ENCODE measurements around the gene MICU1.

MICU1 gene

DNA sequence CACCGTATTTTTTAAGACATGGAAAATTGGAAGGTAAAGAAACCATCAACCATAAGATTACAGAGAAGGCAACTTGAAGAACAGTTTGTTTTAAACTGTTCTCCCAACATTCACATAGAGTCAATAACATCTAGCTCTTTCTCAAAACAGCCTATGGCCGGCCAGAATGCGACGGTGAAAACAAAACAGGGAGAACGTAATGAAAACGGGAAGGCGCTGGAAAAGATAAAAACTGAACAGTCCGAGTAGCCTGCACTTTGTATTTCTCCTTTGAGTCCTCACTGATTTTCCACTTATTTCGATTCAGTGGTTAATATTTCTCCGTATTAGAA is 637 bp downstream of the MICU1 start:
- DNase-seq = no peak

GRCh38 chr10:72622271-72622670 is 3.6 kb downstream of the MICU1 start:
- DNase-seq = no peak

GRCh38 chr10:72616716-72617115 is 9.2 kb downstream of the MICU1 start:
- DNase-seq = no peak

DNA sequence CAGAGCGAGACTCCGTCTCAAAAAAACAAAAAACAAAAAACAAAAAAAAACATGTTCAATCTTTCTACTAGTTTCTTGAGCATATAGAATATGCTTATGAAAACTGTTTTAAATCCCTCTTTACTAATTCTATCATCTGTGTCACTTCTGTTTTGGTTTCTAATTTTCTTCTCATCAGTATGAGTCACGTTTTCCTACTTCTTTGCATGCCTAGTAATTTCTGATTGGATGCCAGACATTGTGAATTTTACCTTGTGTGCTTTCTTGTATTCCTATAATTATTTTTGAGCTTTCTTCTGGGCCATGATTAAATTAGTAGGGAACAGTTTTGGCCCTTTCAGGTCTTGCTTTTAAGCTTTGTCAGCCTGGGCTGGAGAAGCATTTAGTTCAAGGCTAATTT is 9.9 kb downstream of the MICU1 start:
- no peak for DNase-seq

- DNase-seq = peak; percentile 72
Observed at GRCh38 chr10:72612203-72612826, 13.6 kb downstream of the MICU1 start.

DNA sequence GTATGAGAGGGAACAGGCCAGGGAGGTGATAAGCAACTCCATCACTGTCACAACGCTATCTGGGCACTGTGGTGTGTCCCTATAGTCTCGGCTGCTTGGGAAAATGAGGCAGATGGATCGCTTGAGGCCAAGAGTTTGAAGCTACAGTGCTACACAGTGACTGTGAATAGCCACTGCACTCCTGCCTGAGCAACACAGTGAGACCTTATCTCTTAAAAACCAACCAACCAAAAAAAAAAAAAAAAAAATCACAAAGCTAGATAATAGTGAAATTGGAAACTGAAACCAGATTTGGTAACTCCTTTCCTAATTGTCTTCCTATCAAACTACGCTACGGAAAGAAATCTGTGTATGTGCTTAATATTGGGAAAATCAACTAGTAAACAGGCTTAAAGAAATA is 14.1 kb downstream of the MICU1 start:
- no peak for DNase-seq

DNA sequence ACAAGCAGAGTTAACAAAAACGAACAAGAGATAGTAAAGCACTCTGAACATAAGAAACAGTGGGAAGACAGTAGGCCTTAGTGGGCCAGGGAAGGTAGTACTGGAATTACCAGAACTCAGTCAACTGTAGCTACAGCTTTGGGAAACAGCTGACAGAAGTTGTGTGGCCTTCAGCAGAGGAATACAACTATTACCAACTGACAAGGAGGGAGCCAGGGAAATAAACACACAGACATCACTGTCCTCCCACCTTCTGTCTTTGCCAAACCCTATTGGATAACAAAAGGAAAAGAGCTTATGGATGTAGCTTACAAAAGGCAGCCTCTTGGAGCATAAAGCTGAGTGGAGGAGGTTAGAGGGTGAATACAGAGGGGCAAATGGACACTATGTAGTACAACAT is 15.4 kb downstream of the MICU1 start:
- no peak for DNase-seq

GRCh38 chr10:72605122-72605521 is 20.8 kb downstream of the MICU1 start:
- DNase-seq = no peak

GRCh38 chr10:72601144-72601543 is 24.7 kb downstream of the MICU1 start:
- no peak for DNase-seq

- no peak for DNase-seq
Observed at GRCh38 chr10:72598769-72599701, 26.8 kb downstream of the MICU1 start.

DNA sequence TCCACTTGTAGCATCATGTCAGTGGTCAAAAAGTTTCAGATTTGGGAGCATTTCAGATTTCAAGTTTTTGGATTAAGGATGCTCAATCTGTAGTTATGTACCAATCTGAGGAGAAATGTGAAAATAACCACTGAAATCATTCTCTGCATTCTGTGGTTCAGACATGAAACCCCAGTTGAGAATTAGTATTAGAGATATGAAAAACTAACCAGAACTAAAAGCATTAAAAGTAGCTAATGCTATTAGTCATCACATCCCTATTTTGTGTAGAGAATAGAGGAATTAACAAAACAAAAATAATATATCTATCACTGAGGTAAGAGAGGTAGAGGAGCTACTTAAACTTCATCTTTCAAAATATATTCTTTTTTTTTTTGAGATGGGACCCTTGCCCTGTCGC is 28.0 kb downstream of the MICU1 start:
- no peak for DNase-seq

GRCh38 chr10:72595436-72595835 is 30.4 kb downstream of the MICU1 start:
- no peak for DNase-seq

GRCh38 chr10:72593963-72594362 is 31.9 kb downstream of the MICU1 start:
- no peak for DNase-seq

DNA sequence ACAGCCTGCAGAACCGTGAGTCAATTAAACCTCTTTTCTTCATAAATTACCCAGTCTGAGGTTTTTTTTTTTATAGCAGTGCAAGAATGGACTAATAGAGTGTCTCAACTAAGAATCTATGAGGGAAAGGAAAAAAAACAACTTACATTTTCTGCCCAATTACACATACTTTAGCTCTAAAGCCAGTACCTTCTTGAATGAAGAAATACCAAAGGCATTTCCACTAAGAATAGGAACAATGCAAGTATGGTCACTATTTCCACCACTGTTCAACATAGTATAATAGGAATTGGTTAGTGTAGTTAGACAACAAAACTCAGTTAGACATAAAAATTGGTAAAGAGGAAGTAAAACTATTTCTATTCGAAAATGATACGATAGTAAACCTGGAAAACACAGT is 37.6 kb downstream of the MICU1 start:
- DNase-seq = no peak

DNA sequence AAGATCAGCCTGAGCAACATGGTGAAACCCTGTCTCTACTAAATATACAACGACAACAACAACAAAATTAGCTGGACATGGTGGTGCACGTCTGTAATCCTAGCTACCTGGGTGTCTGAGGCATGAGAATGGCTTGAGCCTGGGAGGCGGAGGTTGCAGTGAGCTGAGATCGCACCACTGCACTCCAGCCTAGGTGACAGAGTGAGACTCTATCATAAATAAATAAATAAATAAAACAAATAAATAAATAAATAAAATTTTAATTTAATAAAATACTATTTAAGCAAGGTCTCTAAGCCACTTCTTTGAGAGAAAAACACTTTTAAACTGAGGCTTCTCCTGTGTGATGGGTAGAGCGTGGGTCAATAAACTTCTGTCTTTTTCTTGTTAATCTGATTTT is 38.3 kb downstream of the MICU1 start:
- no peak for DNase-seq

GRCh38 chr10:72574636-72575035 is 51.2 kb downstream of the MICU1 start:
- DNase-seq = no peak

DNA sequence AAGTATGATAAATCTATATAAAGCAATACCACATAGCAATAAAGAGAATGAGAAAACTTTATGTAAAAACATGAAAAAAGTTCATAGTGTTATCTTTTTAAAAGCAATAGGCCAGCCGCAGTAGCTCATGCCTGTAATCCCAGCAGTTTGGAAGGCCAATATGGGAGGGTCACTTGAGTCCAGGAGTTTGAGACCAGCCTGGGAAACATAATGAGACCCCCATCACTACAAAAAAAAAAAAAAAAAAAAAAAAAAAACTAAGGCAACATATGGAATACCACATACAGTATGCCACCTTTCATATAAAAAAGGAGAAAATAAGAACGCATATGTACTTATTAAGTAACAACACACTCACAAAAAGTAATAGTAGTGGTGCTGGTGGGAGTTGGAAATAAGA is 52.8 kb downstream of the MICU1 start:
- no peak for DNase-seq

GRCh38 chr10:72567889-72568640 is 57.8 kb downstream of the MICU1 start:
- DNase-seq = no peak

- no peak for DNase-seq
Observed at GRCh38 chr10:72567421-72567820, 58.5 kb downstream of the MICU1 start.

DNA sequence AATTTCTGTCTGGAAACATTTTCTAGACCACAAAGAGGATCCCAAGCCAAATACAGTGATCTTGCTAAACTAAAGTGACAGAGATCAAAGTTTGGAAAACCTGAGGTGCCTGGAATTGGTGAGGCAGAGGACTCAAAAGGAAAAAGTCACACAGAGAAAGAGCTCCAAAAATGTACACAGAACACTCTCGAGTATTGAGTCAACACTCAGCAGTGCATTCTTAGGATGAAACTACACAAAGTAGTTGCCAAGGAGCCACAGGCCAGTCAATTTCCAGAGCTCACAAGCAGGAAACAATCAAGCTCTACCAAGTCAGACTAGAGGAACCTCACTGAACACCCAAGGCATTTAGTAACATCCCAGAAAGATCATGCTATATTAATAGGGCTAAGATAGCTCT is 61.3 kb downstream of the MICU1 start:
- DNase-seq = no peak

- no peak for DNase-seq
Observed at GRCh38 chr10:72563327-72563932, 62.4 kb downstream of the MICU1 start.

GRCh38 chr10:72561745-72562166 is 64.1 kb downstream of the MICU1 start:
- DNase-seq = no peak

DNA sequence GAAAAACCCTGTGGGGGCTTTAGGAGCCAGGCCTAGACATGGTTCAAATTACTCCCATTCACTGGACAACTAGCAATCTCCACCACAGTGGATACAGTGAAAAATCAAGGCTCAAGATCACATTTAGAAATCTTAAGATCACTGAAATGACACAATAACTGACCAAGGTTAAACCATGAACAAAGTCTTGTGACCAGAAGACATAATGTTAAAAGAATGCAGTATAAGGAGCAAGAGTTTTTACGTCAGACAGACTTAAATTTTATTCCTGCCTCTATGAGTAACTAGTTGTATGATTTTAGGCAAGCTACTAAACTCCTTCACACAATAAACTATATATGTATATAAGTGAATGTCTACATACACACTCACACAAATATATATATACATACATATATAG is 68.5 kb downstream of the MICU1 start:
- no peak for DNase-seq

All from DMS153 (cell line).